H1 (cell line): Measurements from ENCODE around the gene THUMPD3. TPM values are rescaled to one million over a fixed set of nuclear protein-coding genes. Genes with fewer than 3 reads are reported as not detected.

Experiments
- GABPA ChIP-seq: IDR thresholded peaks from 2 replicates; pipeline ENCODE4 v1.6.1; 2011; ENCODE audit warnings: mild to moderate bottlenecking, low read length, moderate library complexity, borderline replicate concordance; ENCODE audit not compliant: insufficient read depth
- RBBP5 ChIP-seq: IDR thresholded peaks from 2 replicates; pipeline ENCODE4 v1.7.1; 2012; ENCODE audit warnings: low read depth, mild to moderate bottlenecking, inconsistent platforms, low read length, moderate library complexity, borderline replicate concordance
- RFX5 ChIP-seq: IDR thresholded peaks from 2 replicates; pipeline ENCODE4 v1.6.1; 2011; ENCODE audit warnings: low read depth, low read length, improper control_type of control experiment, borderline replicate concordance
- SIN3A ChIP-seq, 2 experiments: IDR thresholded peaks in 1 of 2; conservative IDR thresholded peaks in 1 of 2; 2 replicates each; pipeline ENCODE4 v1.6.1; 2011 to 2012; ENCODE audit warnings: low read length in 2 of 2, improper control_type of control experiment in 1 of 2, low read depth in 1 of 2, mild to moderate bottlenecking in 1 of 2
- YY1 ChIP-seq: IDR thresholded peaks from 2 replicates; pipeline ENCODE4 v1.6.1; 2011; ENCODE audit warnings: low read depth, mild to moderate bottlenecking, low read length
- polyA plus RNA-seq, 7 experiments: library from polyadenylated mRNA; depleted of rRNA in 3 of 7; stranded (reverse) in 5 of 7; unstranded in 2 of 7; fragments of >200 nt in 5 of 7; fragments of 200-250 nt in 2 of 7; gene quantifications; 1 replicate in 5 of 7; 2 replicates in 1 of 7; 4 replicates in 1 of 7; pipeline versions ENCODE4 v1.2.1 to v1.2.3, GENCODE V29; 2011 to 2013; ENCODE audit warnings: missing spikeins in 2 of 7, mixed read lengths in 2 of 7
- total RNA-seq: library from RNA; stranded (reverse); fragmentation: NEBNext Ultra II Directional; extraction: Animal tissue kit (Norgen Biotek cat#: 25700); gene quantifications from 2 replicates; pipeline ENCODE4 v1.2.1, GENCODE V29; 2021

Gene THUMPD3
- total and polyA plus RNA-seq, 2 of the 8 experiments (the other 6 are each of a cell fraction or from before 2014, with no cell fraction given): 26.7 to 68.9 TPM

DNA sequence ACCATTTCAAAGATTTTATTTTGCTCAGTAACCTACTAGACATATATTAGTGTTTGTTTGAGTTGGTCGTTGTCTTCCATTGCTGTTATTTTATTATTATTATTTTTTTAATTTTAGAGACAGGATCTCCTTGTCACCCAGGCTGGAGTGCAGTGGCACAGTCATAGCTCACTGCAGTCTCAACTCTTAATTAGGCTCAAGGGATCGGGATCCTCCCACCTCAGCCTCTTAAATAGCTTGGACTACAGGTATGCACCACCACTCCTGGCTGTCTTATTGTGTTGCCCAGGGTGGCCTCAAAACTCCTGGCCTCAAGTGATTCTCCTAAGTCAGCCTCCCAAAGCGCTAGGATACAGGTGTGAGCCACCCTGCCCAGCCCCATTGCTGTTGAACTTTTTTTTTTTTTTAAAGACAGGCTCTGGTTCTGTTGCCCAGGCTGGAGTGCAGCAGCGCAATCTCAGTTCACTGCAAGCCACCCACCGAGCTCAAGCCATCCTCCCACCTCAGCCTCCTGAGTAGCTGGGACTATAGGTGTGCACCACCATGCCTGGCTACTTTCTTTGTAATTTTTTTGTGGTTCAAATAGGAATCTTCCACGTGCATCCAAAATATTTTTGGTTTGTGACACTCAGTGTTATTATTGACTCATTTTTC is 52.8 kb downstream of the THUMPD3 start (continued):
- TF ChIP-seq RFX5: no peak
- TF ChIP-seq RBBP5: no peak
- no peak for TF ChIP-seq YY1
- TF ChIP-seq GABPA: no peak
- no peak for TF ChIP-seq SIN3A (conservative IDR thresholded peaks at IDR 0.05 in 1 of 2, IDR thresholded peaks at IDR 0.05 in 1 of 2; ENCODE audit: low read depth in 1 of 2, low read length in 2 of 2)
